Measurements from ENCODE around the gene SPECC1L. TPM values are rescaled to one million over a fixed set of nuclear protein-coding genes. Genes with fewer than 3 reads are reported as not detected.

The SPECC1L gene
- total RNA-seq, 1 donor from 2014 or later = 80.6 TPM

DNA sequence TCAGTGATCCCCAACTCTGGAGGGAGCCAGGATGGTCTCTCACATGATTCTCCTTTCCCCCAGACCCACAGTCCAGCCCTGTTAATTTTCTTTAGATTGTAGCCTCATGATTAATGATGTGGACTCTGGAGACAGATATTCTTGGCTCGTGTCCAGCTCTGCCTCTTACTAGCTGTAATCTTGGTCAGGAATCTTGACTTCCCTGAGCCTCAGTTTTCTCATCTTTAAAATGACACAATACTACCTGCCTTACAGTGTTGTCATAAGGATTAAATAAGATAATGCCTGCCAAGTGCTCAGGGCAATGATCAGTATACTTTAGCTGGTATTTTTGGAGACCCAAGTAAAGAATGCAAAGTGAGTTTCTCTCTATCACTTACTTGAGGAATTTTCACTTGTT is 60.0 kb downstream of the SPECC1L start:
- peaks cover 20% of the 10 kb centered on the region for H3K36me3 Mint-ChIP-seq (ENCODE audit: low read depth, unreplicated experiment)
- no peak overlapping the region for H3K27ac Mint-ChIP-seq (ENCODE audit: unreplicated experiment)
- H3K27me3 Mint-ChIP-seq (ENCODE audit: unreplicated experiment) = no peaks in the 10 kb centered on the region
- DNase-seq (ENCODE audit: low spot score) = no peak
- H3K4me3 Mint-ChIP-seq (ENCODE audit: unreplicated experiment) = no peak overlapping the region
- H3K4me1 Mint-ChIP-seq (ENCODE audit: unreplicated experiment) = peaks cover 30% of the 10 kb centered on the region
- no peaks in the 10 kb centered on the region for H3K9me3 Mint-ChIP-seq (ENCODE audit: unreplicated experiment)
- no peak for TF ChIP-seq CTCF (IDR thresholded peaks at IDR 0.05; ENCODE audit: unreplicated experiment)

DNA sequence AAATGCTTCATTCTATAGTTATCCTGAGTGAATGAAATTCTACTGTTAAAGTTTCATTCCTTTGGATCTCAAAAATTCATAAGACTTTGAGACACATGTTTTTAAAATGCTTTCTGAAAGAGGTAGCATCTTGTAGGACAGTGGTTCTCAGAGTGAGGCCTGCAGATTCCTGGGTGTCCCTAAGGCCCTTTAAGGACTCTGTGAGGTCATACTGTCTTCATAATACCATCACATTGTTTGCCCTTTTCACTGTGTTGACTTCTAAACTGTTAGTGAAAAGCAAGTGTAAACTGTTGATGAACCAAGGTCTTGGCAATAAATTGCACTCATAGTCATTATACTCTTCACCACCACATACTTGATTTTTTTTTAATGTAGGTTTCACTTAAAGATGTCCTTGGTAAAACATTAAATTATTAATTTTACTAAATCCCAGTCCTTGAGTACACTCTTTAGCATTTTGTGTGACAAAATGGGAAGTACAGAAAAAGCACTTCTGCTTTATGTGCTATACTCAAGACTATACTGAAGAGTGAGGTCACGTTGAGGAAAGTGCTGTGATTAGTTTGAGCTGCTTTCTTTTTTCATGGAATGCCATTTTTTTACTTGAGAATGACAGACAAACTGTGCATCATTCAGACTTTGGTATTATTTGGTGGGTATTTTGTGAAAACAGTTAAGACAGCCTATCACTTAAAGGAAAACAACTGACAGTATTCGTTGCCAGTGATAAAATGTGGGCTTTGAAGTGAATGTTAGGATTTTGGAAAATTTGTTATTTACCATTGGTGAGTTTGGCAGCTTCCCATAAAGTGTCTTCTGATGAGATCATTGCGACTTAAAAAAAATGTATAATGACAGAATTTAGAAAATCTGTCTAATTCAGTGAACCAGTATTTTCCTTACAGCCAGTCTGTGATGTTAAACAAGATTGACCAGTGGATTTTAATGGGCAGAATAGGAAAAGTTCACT is 61.1 kb downstream of the SPECC1L start:
- peaks cover 28% of the 10 kb centered on the region for H3K4me1 Mint-ChIP-seq (ENCODE audit: unreplicated experiment)
- no peak for DNase-seq (ENCODE audit: low spot score)
- H3K27ac Mint-ChIP-seq (ENCODE audit: unreplicated experiment) = no peak overlapping the region
- H3K36me3 Mint-ChIP-seq (ENCODE audit: low read depth, unreplicated experiment) = peaks cover 18% of the 10 kb centered on the region
- no peak for TF ChIP-seq CTCF (IDR thresholded peaks at IDR 0.05; ENCODE audit: unreplicated experiment)
- no peaks in the 10 kb centered on the region for H3K27me3 Mint-ChIP-seq (ENCODE audit: unreplicated experiment)
- no peak overlapping the region for H3K4me3 Mint-ChIP-seq (ENCODE audit: unreplicated experiment)
- H3K9me3 Mint-ChIP-seq (ENCODE audit: unreplicated experiment) = no peaks in the 10 kb centered on the region

DNA sequence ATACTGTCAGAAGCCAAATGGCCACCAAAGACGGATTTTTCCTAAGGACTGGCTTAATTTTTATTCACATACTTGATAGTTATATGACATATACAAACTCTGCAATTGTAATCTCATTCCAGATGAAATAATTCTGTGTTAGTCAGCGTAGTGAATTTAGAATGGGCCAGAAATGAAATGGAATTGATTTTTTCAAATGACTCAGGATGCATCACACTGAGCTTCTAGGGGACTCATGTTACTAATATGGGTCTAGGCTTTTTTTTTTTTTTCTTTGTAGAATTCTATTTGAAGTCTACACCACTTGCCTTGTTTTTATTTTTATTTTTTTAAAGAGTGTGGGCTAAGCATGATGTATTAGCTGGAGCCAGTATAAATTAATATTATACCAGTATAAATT is 62.7 kb downstream of the SPECC1L start:
- Mint-ChIP-seq H3K9me3 (ENCODE audit: unreplicated experiment) (no peaks in the 10 kb centered on the region), H3K36me3 (ENCODE audit: low read depth, unreplicated experiment) (peaks cover 21% of the 10 kb centered on the region), H3K4me3 (ENCODE audit: unreplicated experiment) (no peak overlapping the region), H3K4me1 (ENCODE audit: unreplicated experiment) (peaks cover 28% of the 10 kb centered on the region), H3K27ac (ENCODE audit: unreplicated experiment) (no peak overlapping the region), H3K27me3 (ENCODE audit: unreplicated experiment) (no peaks in the 10 kb centered on the region)
- TF ChIP-seq CTCF (IDR thresholded peaks at IDR 0.05; ENCODE audit: unreplicated experiment) = no peak
- DNase-seq (ENCODE audit: low spot score) = no peak

- H3K9me3 Mint-ChIP-seq (ENCODE audit: unreplicated experiment) = no peaks in the 10 kb centered on the region
- peak overlapping the region; percentile 13 for H3K4me3 Mint-ChIP-seq (ENCODE audit: unreplicated experiment)
- DNase-seq (ENCODE audit: low spot score) = no peak
- TF ChIP-seq CTCF (IDR thresholded peaks at IDR 0.05; ENCODE audit: unreplicated experiment) = no peak
- H3K4me1 Mint-ChIP-seq (ENCODE audit: unreplicated experiment) = peaks cover 11% of the 10 kb centered on the region
- H3K27me3 Mint-ChIP-seq (ENCODE audit: unreplicated experiment) = peaks cover 2% of the 10 kb centered on the region
- peak overlapping the region; percentile 39 for H3K27ac Mint-ChIP-seq (ENCODE audit: unreplicated experiment)
- peaks cover 20% of the 10 kb centered on the region for H3K36me3 Mint-ChIP-seq (ENCODE audit: low read depth, unreplicated experiment)
Observed at GRCh38 chr22:24335496-24335895, 64.9 kb downstream of the SPECC1L start.

All from endothelial cell (in vitro differentiated cells).